GM21447 (cell line): Measurements from ENCODE around the gene SYNPR.

ENCODE experiments used
- ATAC-seq: cut with Tn5 transposase; IDR thresholded peaks from one replicate; pipeline ENCODE4 v1.9.1; 2021; ENCODE audit not compliant: unreplicated experiment

Gene SYNPR

GRCh38 chr3:63370094-63370493 is 92.0 kb downstream of the SYNPR start:
- no peak for ATAC-seq

GRCh38 chr3:63383040-63383439 is 104.9 kb downstream of the SYNPR start:
- no peak for ATAC-seq

- no peak for ATAC-seq
Measured at GRCh38 chr3:63384382-63384781, 106.3 kb downstream of the SYNPR start.

GRCh38 chr3:63385629-63386028 is 107.5 kb downstream of the SYNPR start:
- ATAC-seq: no peak

GRCh38 chr3:63386568-63386967 is 108.5 kb downstream of the SYNPR start:
- no peak for ATAC-seq

GRCh38 chr3:63387568-63387967 is 109.5 kb downstream of the SYNPR start:
- no peak for ATAC-seq

GRCh38 chr3:63390710-63391230 is 112.7 kb downstream of the SYNPR start:
- no peak for ATAC-seq

- ATAC-seq: no peak
Measured at GRCh38 chr3:63395960-63396359, 117.9 kb downstream of the SYNPR start.

- no peak for ATAC-seq
Measured at GRCh38 chr3:63400246-63400860, 122.2 kb downstream of the SYNPR start.

GRCh38 chr3:63405882-63406281 is 127.8 kb downstream of the SYNPR start:
- ATAC-seq: no peak

- no peak for ATAC-seq
Measured at GRCh38 chr3:63413523-63413922, 135.4 kb downstream of the SYNPR start.

GRCh38 chr3:63414607-63415006 is 136.5 kb downstream of the SYNPR start:
- no peak for ATAC-seq

- ATAC-seq: no peak
Measured at GRCh38 chr3:63429905-63430304, 151.8 kb downstream of the SYNPR start.

- no peak for ATAC-seq
Measured at GRCh38 chr3:63430875-63431274, 152.8 kb downstream of the SYNPR start.

GRCh38 chr3:63437858-63438257 is 159.8 kb downstream of the SYNPR start:
- ATAC-seq: no peak

- no peak for ATAC-seq
Measured at GRCh38 chr3:63438826-63439371, 160.8 kb downstream of the SYNPR start.

- ATAC-seq: no peak
Measured at GRCh38 chr3:63441262-63441661, 163.2 kb downstream of the SYNPR start.

- no peak for ATAC-seq
Measured at GRCh38 chr3:63442918-63443317, 164.8 kb downstream of the SYNPR start.

- no peak for ATAC-seq
Measured at GRCh38 chr3:63450023-63450422, 171.9 kb downstream of the SYNPR start.

GRCh38 chr3:63450634-63451363 is 172.7 kb downstream of the SYNPR start:
- no peak for ATAC-seq

- no peak for ATAC-seq
Measured at GRCh38 chr3:63456901-63457300, 178.8 kb downstream of the SYNPR start.

- ATAC-seq: no peak
Measured at GRCh38 chr3:63458405-63458804, 180.3 kb downstream of the SYNPR start.
